NCI-H2227 (cell line): Measurements from ENCODE around the gene SC5D.

Source experiments
- DNase-seq: peaks from one replicate; lab custom pipeline; 2025; ENCODE audit not compliant: unreplicated experiment; lab: John Stamatoyannopoulos, UW

The SC5D gene

DNA sequence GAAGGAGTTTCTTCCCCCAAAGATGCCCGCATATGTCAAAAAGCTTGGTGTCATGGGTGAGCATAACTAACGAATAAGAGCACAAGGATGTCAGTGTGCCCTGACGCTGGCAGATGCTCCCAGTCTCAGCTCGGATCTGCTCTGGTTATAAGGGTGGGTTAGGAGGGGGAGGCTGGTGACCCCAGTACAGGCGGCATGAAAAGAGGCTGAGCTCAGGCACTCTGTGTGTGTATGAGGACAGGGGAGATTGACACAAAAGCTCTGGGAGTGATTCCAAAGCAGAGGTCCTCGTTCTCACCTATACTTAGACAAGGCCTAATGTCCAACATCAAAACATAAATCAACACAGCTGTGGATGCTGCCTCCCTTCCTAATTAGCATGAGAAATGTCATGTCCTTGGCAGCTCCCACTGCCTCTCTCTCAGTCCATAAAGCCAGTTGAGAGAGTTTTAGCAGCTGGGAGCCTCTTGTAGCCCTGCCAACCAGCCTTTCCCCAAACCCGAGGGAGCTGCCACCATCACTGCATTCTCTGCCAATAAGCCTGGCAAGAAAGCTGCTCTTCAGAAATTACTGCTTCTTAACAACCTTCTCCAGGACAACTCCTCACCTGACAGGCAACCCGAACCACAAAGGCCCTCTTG lies 59.8 kb downstream of the SC5D start:
- DNase-seq: peak; percentile 21

DNA sequence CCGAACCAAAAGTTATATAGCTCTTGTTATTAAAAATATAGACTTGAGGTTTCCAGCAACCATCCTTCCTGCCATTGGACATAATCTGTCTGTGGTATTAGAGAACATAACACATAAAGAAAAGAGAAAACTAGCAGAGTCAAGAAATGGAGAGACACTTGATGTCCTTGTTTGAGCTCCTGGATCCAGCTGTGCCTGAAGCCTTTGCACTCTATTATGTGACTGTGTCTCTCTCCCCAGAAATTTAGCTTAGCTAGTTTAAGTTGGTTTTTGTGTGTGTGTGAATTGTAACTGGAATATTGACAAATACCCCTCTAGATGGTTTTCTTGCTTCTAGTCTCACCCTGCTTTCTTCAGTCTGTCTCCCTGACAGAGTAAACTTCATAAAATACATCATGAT lies 61.6 kb downstream of the SC5D start:
- DNase-seq: no peak

DNA sequence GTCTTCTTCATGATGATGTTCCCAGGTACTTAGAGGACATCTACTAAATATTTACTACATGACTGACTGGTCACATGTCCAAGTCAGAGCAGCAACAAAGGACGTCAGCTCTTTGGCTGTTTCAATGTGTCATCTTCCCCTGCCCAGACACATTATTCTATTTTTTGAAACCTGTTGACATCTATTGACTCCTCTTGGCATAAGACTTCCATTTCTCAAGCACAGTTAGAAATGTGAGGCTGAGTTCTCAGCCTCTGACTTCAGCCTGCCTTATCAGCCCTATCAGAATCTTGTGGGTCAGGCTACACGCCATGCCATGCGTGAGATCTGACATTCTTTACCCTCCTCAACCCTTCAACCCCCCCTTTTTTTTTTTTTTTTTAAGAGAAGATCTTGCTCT lies 63.8 kb downstream of the SC5D start:
- DNase-seq: no peak
